Adrenal gland (tissue), 5 donors: ENCODE measurements around the gene SLC12A5.

Source experiments
- CTCF ChIP-seq, 6 experiments: fragments of 450-650 bp in 4 of 6; fragments of 200-600 bp in 2 of 6; sonication (generic) in 1 of 6; IDR thresholded peaks; 1 replicate in 5 of 6; 2 replicates in 1 of 6; pipeline versions ENCODE4 v1.5.1 to v1.8.0; 2016 to 2021; ENCODE audit warnings: antibody characterized with exemption in 6 of 6, mild to moderate bottlenecking in 2 of 6, moderate library complexity in 1 of 6
- POLR2A ChIP-seq, 2 donors: fragments of 450-650 bp; IDR thresholded peaks; one replicate each; pipeline ENCODE4 v1.6.1; 2017; ENCODE audit warnings: antibody characterized with exemption in 2 of 2, mild to moderate bottlenecking in 2 of 2, moderate library complexity in 1 of 2
- donor health status: DM: no; HTN: no; CAD: no.

- TF ChIP-seq CTCF (IDR thresholded peaks at IDR 0.05) (no peak), POLR2A (IDR thresholded peaks at IDR 0.05) (no peak)
These were observed 32.0 kb downstream of the SLC12A5 start for GRCh38 chr20:46060975-46061374.
